Breast epithelium (tissue), 3 donors: Measurements from ENCODE around the gene TENM4.

Experiments used
- CTCF ChIP-seq, 3 donors: fragments of 450-650 bp; IDR thresholded peaks; one replicate each; pipeline ENCODE4 v1.5.1; 2016 to 2017; ENCODE audit warnings: antibody characterized with exemption in 3 of 3, mild to moderate bottlenecking in 3 of 3, moderate library complexity in 3 of 3
- POLR2A ChIP-seq: fragments of 450-650 bp; IDR thresholded peaks from one replicate; pipeline ENCODE4 v1.6.1; 2016; ENCODE audit warnings: antibody characterized with exemption, mild to moderate bottlenecking, moderate library complexity
- POLR2AphosphoS5 ChIP-seq, 3 donors: sonication (generic); formaldehyde crosslinking; IDR thresholded peaks; one replicate each; pipeline ENCODE4 v1.6.1; 2017; ENCODE audit warnings: antibody characterized with exemption in 3 of 3

GRCh38 chr11:79377406-79377805, 63.4 kb downstream of the TENM4 start:
- TF ChIP-seq POLR2A, result no peak
- no peak for TF ChIP-seq CTCF (IDR thresholded peaks at IDR 0.05)
- no peak for TF ChIP-seq POLR2AphosphoS5 (IDR thresholded peaks at IDR 0.05)
